GM10248 (cell line): Measurements from ENCODE around the gene PPP2R5E.
A peak's percentile ranks its signal among the peaks of the same experiment; 100 is the strongest.

ENCODE experiments used
- CTCF ChIA-PET: fragments of 300-600 bp; sonication (Branson Sonifier 250); formaldehyde crosslinking; extraction: SDS; loops from one replicate; lab custom pipeline; 2021; ENCODE audit warnings: antibody characterized with exemption; lab: Yijun Ruan, JAX
- POLR2A ChIA-PET: fragments of 350-650 bp; sonication (Branson Sonifier 250); formaldehyde crosslinking; extraction: SDS; loops from one replicate; lab custom pipeline; 2020; ENCODE audit warnings: antibody characterized with exemption; lab: Yijun Ruan, JAX
- DNase-seq: peaks from one replicate; pipeline ENCODE4 v3.0.0; 2012; ENCODE audit errors: extremely low spot score
- TF ChIP-seq, protein P1 (sequence below): IDR thresholded peaks from 2 replicates; pipeline ENCODE4 v1.5.1; 2012; ENCODE audit warnings: mild to moderate bottlenecking, low read depth; ENCODE audit errors: extremely low read depth, missing control alignments, control extremely low read depth

PPP2R5E gene

DNA sequence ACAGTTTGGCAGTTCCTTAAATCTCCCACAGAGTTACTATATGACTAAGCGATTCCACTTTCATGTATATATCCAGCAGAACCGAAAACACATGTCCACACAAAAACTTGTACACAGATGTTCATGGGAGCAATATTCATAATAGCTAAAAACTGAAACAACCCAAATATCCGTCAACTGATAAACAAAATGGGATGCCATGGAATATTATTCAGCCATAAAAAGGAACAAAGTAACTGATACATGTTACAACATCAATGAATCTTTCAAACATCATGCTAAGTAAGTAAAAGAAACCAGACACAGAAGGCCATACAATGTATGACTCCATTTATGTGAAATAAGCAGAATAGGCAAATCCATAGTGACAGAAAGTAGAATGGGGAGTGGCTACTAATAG lies 144.2 kb downstream of the PPP2R5E start:
- TF ChIP-seq, protein P1, sequence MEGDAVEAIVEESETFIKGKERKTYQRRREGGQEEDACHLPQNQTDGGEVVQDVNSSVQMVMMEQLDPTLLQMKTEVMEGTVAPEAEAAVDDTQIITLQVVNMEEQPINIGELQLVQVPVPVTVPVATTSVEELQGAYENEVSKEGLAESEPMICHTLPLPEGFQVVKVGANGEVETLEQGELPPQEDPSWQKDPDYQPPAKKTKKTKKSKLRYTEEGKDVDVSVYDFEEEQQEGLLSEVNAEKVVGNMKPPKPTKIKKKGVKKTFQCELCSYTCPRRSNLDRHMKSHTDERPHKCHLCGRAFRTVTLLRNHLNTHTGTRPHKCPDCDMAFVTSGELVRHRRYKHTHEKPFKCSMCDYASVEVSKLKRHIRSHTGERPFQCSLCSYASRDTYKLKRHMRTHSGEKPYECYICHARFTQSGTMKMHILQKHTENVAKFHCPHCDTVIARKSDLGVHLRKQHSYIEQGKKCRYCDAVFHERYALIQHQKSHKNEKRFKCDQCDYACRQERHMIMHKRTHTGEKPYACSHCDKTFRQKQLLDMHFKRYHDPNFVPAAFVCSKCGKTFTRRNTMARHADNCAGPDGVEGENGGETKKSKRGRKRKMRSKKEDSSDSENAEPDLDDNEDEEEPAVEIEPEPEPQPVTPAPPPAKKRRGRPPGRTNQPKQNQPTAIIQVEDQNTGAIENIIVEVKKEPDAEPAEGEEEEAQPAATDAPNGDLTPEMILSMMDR, result no peak
- DNase-seq, result no peak
- ChIA-PET POLR2A (no interaction called here), CTCF (interaction anchor here (2.5 kb wide), 1 partner anchor 11 kb away, joined by 19 read pairs; no protein-coding TSS in a partner anchor)

DNA sequence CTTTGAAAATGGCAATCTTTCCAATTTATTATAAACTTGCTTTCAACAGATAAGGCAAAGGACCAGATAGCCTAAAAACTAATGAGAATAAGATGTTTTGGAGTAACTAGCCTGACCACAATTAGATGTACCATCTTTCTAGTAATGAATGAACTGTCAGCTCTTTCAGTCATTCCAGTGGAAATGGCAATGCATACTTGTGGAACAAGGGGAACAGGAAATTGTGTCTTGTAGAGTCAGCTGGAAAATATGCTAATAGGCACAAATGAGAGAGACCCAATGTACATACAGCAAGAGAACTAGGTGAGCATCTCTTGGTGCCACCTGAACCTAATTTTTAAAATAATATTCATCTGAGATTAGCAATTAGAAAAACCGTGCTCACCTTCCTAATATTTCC lies 148.3 kb downstream of the PPP2R5E start:
- ChIA-PET CTCF (no interaction called here), POLR2A (no interaction called here)
- DNase-seq, result no peak
- TF ChIP-seq, protein P1, result no peak

DNA sequence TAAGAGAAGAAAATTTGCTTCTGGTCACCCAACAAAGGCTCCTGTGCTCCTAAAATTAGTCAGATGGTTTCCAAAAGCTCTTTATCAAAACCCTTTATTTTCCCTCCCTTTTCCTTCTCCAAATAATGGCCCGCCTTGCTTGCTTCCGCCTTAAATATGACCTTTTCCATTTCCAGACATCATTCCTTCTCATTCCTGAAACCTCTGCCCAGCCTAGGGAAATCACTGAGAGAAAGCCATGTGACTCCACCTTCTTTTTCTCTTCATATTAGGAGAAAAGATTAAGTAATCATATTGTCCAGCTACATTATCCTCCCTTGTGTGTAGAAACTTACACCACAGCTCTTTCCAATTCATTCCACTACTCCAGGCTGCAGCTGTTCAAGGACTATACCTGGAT lies 148.7 kb downstream of the PPP2R5E start:
- POLR2A ChIA-PET, result no interaction called here
- no peak for DNase-seq
- TF ChIP-seq, protein P1, result no peak
- CTCF ChIA-PET, result interaction anchor here (1.0 kb wide), 1 partner anchor 376 kb away, joined by 3 read pairs; no protein-coding TSS in a partner anchor

DNA sequence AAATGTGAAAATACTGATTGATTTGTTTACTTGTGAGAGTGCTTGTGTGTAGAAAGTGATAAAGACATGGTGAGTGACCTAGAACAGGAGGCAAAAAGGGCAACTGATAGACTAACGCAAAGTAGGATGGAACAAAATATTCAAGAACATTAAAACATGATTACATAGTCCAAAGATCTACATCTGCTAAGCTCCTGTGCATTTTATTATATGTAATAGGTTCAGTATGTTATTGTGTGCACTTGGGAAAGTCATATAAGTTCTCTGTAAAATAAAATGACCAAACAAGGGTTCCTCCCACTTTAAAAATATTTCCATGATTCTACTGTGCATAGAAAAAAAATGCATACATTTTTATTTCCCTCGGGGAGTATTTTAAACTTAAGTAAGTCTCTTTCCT lies 150.2 kb downstream of the PPP2R5E start:
- TF ChIP-seq, protein P1, result no peak

DNA sequence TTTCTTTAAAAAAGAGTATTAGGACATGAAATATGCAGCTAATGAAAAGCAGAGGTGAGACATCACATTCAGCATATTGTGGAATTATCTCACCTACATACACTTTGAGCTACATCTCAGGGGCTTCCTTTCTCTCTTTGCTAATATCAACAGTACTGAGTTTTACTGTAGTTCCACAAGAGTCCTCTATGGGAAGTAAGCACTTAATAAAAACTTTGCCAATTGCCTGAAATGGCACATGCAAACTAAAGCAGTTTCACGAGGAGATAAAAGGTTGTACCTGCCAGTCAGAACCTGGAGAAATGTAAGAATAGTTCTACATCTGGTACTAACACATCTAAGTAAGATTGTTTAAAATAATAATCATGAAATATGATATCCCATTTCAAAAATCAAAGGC lies 150.9 kb downstream of the PPP2R5E start:
- ChIA-PET POLR2A (no interaction called here), CTCF (interaction anchor here (1.4 to 1.6 kb wide), 2 partner anchors 10 to 378 kb away, joined by 5 to 8 read pairs; no protein-coding TSS in a partner anchor)
- no peak for DNase-seq
- TF ChIP-seq, protein P1, result no peak

More for the DNA sequence above, 150.2 kb downstream of the PPP2R5E start:
- ChIA-PET POLR2A (no interaction called here), CTCF (no interaction called here)
- no peak for DNase-seq

DNA sequence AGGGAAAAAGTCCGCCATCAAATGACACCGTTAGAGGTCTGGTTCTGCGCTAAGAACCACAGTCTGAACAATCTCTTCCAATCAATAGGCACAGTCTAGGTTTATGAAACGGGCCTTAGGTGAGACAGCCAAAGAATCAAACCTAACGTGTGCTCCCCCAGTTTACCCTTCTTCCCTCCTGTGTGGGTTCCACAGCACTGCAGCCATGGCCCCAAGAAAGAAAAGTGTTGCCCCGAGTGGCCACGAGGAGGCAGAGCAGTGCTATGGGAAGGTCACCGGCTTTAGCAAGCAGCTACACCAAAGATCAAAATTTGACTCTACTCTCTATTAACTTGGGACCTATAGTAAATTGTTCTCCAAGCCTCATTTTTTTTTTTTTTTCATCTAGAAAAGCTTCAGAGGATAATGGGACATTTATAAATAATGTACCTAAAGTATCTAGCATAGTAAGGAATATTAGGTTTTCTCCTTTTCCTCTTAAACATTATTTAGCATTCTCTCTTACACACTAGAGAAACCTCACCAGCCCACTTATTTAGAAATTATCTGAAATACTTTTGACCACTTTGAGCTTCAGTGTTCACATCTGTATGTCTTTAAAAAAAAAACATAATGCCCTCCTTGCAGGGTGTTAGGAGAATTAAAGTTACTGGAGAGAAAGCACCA lies 154.3 kb downstream of the PPP2R5E start:
- TF ChIP-seq, protein P1, result peak; percentile 84
- ChIA-PET POLR2A (no interaction called here), CTCF (interaction anchor here (0.6 to 2.7 kb wide), 39 partner anchors 9 to 915 kb away, joined by 3 to 19 read pairs (median 4); partner anchors contain the start of genes PPP2R5E and WDR89)
- DNase-seq, result peak; percentile 56
